Measurements from ENCODE around the gene GALNTL6.

DNA sequence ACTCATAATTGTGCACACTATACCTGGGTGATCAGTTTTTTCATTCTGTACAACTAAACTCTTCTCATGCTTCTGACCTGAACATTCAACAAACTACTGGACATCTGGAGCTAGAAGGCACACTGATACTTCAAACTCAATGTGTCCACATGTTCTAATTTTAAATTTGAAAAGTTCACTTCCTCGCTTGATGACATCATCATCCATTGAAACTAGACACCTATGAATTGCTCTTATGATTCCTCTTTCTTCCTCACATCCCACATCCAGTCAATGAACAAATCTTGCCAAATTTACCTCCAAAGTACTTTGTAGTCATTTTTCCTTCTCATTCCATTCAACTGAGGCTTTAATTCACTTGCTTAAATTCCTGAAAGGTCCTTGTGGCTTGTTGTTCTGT is 549.4 kb downstream of the GALNTL6 start:
- TF ChIP-seq EZH2 (IDR thresholded peaks at IDR 0.05; ENCODE audit: insufficient read depth, poor library complexity, severe bottlenecking) (no peak), EZH2phosphoT487 (IDR thresholded peaks at IDR 0.05; ENCODE audit: insufficient read depth, low read depth) (no peak)
